ENCODE data around the gene PLA2G5. TPM values are rescaled to one million over a fixed set of nuclear protein-coding genes. Genes with fewer than 3 reads are reported as not detected.

Gene PLA2G5
- total RNA-seq, 3 donors from 2014 or later (not counting 1 experiment from before 2014, with no cell fraction given): not detected

DNA sequence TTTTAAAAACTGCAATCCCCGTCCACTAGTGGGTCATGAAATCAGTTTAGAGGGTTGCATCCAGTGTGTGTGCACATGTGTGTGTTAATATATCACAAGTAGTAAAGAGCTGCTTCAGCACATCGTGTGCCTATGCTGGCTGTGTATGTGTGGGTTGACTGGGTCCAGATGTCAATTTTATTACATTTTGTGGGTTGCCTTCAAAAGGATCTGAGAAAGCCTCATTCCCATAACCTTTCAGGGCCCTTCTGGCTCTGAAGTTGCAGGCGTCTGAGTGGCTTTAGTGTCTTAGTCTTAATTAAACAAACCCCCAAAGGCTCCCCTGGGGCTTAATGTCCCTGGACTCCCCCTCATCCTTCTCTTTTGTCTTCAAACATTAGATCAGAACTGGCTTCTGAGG, 29.5 kb downstream of the PLA2G5 start:
- H3K36me3 ChIP-seq (ENCODE audit: control insufficient read depth, insufficient read depth, low read length): no peaks in the 10 kb centered on the region
- H3K4me1 Mint-ChIP-seq: no peaks in the 10 kb centered on the region
- H3K27me3 Mint-ChIP-seq (ENCODE audit: low read depth in 2 of 2): peaks cover 3 to 11% of the 10 kb centered on the region in 2 donors
- H3K27ac Mint-ChIP-seq: no peak overlapping the region
- H3K9me3 ChIP-seq (ENCODE audit: control insufficient read depth, insufficient read depth, low read length): no peaks in the 10 kb centered on the region
- no peak overlapping the region for H3K4me3 Mint-ChIP-seq
- no peak overlapping the region for H3K27ac ChIP-seq (ENCODE audit: low read length)
- H3K36me3 Mint-ChIP-seq: no peaks in the 10 kb centered on the region
- 62% methylated on average over 3 of the region's 3 CpGs for WGBS (ENCODE audit: insufficient coverage)
- DNase-seq: no peak
- H3K4me1 ChIP-seq (ENCODE audit: control insufficient read depth, insufficient read depth, low read length): peaks cover 4% of the 10 kb centered on the region
- no peaks in the 10 kb centered on the region for H3K27me3 ChIP-seq (ENCODE audit: control insufficient read depth, insufficient read depth, low read length)
- intact Hi-C loops (cut with micrococcal nuclease): no loop called here
- ATAC-seq: no peak
- H3K9me3 Mint-ChIP-seq: no peaks in the 10 kb centered on the region
- TF ChIP-seq, protein P1, sequence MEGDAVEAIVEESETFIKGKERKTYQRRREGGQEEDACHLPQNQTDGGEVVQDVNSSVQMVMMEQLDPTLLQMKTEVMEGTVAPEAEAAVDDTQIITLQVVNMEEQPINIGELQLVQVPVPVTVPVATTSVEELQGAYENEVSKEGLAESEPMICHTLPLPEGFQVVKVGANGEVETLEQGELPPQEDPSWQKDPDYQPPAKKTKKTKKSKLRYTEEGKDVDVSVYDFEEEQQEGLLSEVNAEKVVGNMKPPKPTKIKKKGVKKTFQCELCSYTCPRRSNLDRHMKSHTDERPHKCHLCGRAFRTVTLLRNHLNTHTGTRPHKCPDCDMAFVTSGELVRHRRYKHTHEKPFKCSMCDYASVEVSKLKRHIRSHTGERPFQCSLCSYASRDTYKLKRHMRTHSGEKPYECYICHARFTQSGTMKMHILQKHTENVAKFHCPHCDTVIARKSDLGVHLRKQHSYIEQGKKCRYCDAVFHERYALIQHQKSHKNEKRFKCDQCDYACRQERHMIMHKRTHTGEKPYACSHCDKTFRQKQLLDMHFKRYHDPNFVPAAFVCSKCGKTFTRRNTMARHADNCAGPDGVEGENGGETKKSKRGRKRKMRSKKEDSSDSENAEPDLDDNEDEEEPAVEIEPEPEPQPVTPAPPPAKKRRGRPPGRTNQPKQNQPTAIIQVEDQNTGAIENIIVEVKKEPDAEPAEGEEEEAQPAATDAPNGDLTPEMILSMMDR (IDR thresholded peaks at IDR 0.05): no peak
- H3K4me3 ChIP-seq (ENCODE audit: low read length): no peak overlapping the region

DNA sequence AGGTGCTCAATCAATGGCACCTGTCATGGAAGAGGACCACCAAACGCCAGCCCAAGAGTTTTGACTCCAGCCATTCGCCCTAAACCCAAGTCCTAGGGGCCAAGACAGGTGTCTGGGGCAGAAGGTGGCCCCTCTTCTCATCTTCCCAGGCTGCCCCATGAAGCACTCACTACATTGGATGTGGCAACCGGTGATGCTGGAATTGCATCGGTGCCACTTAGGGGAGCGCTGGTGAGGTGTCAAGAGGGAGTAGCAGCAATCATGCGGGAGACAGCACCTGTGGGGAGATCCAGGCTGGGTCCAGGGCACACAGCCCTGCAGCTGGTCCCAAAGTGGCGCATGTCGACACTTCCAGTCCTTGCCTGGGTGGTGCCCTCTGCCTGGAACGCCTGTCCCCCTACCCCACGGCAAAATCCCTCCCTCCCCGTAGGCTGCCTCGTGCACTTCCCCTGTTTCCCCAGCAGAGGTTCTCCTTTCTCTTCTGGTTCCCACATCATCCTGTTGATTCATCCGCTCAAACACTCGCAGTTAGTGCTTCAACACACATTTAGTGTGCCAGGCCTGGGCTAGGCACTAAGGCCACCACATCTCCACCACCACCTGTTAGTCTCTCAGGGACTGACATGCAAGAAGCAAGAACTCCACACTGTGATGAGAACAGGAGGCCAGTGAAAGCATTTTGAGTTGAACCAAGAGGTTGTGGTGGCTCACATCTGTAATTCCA, 30.8 kb downstream of the PLA2G5 start:
- WGBS (ENCODE audit: insufficient coverage): 45% methylated on average over 14 of the region's 14 CpGs
- Mint-ChIP-seq H3K27ac (no peak overlapping the region), H3K4me1 (no peaks in the 10 kb centered on the region), H3K27me3 (ENCODE audit: low read depth in 2 of 2) (no peaks in the 10 kb centered on the region), H3K9me3 (no peaks in the 10 kb centered on the region), H3K36me3 (no peaks in the 10 kb centered on the region), H3K4me3 (no peak overlapping the region)
- Histone ChIP-seq H3K4me3 (ENCODE audit: low read length) (no peak overlapping the region), H3K27ac (ENCODE audit: low read length) (no peak overlapping the region), H3K9me3 (ENCODE audit: control insufficient read depth, insufficient read depth, low read length) (no peaks in the 10 kb centered on the region), H3K4me1 (ENCODE audit: control insufficient read depth, insufficient read depth, low read length) (peaks cover 4% of the 10 kb centered on the region), H3K36me3 (ENCODE audit: control insufficient read depth, insufficient read depth, low read length) (no peaks in the 10 kb centered on the region), H3K27me3 (ENCODE audit: control insufficient read depth, insufficient read depth, low read length) (no peaks in the 10 kb centered on the region)
- TF ChIP-seq, protein P1 (IDR thresholded peaks at IDR 0.05): peak; percentile 11
- peak in 1 of 3 donors; percentile 66 for ATAC-seq
- intact Hi-C loops (cut with micrococcal nuclease): loop anchor here (2.0 kb wide), 1 partner anchor 94 kb away; no protein-coding TSS in a partner anchor
- DNase-seq: peak in 1 of 2 donors; percentile 47

DNA sequence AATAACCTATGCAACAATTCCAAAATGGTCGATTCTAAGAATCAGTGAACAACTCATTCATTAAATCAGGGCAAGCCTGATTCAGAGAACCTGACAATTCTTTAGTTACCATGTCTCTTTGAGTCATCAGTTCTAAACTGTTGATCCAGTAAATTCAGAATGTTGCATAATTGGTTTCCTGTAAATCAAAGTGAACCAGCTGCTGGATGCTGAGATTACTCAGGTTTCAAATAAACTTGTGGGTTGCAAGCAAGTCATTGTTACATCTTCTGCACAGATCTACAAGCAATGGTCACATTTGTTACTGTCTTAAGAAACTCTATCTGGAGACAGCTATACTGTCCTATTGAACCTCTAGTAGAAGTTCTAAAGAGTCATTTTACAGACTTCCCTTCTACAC, 32.9 kb downstream of the PLA2G5 start:
- Mint-ChIP-seq H3K9me3 (no peaks in the 10 kb centered on the region), H3K27me3 (ENCODE audit: low read depth in 2 of 2) (peaks cover 0 to 3% of the 10 kb centered on the region in 2 donors), H3K27ac (no peak overlapping the region), H3K4me3 (no peak overlapping the region), H3K36me3 (no peaks in the 10 kb centered on the region), H3K4me1 (no peaks in the 10 kb centered on the region)
- Histone ChIP-seq H3K9me3 (ENCODE audit: control insufficient read depth, insufficient read depth, low read length) (no peaks in the 10 kb centered on the region), H3K27ac (ENCODE audit: low read length) (no peak overlapping the region), H3K27me3 (ENCODE audit: control insufficient read depth, insufficient read depth, low read length) (no peaks in the 10 kb centered on the region), H3K36me3 (ENCODE audit: control insufficient read depth, insufficient read depth, low read length) (no peaks in the 10 kb centered on the region), H3K4me3 (ENCODE audit: low read length) (no peak overlapping the region), H3K4me1 (ENCODE audit: control insufficient read depth, insufficient read depth, low read length) (peaks cover 4% of the 10 kb centered on the region)
- no peak for DNase-seq
- intact Hi-C loops (cut with micrococcal nuclease): no loop called here
- no peak for ATAC-seq
- 86% methylated on average over 1 of the region's 1 CpG for WGBS (ENCODE audit: insufficient coverage)
- TF ChIP-seq, protein P1 (IDR thresholded peaks at IDR 0.05): no peak

DNA sequence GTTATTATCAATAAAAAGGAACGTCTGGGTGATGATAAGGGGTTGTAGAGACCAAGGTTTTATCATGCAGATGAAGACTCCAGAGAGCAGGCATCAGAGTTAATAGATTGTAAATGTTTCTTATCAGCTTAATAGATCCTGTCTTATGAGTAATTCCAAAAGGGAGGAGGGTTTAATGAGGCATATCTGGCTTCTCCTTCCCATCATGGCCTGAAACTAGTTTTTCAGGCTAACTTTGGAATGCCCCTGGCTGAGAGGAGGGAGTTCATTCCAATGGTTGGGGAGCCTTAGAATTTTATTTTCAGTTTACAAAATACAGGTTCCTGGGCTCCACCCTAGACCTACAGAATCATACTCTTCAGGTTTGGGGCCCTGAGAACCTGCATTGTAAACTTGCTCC, 35.9 kb downstream of the PLA2G5 start:
- ATAC-seq: no peak
- DNase-seq: no peak

More for the DNA sequence above, 35.9 kb downstream of the PLA2G5 start:
- TF ChIP-seq, protein P1 (IDR thresholded peaks at IDR 0.05): no peak
- H3K4me1 Mint-ChIP-seq: no peaks in the 10 kb centered on the region
- no peak overlapping the region for H3K4me3 Mint-ChIP-seq
- no peaks in the 10 kb centered on the region for H3K36me3 Mint-ChIP-seq
- Histone ChIP-seq H3K4me3 (ENCODE audit: low read length) (no peak overlapping the region), H3K27me3 (ENCODE audit: control insufficient read depth, insufficient read depth, low read length) (no peaks in the 10 kb centered on the region), H3K27ac (ENCODE audit: low read length) (no peak overlapping the region), H3K4me1 (ENCODE audit: control insufficient read depth, insufficient read depth, low read length) (peaks cover 3% of the 10 kb centered on the region), H3K9me3 (ENCODE audit: control insufficient read depth, insufficient read depth, low read length) (no peaks in the 10 kb centered on the region), H3K36me3 (ENCODE audit: control insufficient read depth, insufficient read depth, low read length) (no peaks in the 10 kb centered on the region)
- H3K9me3 Mint-ChIP-seq: no peaks in the 10 kb centered on the region
- no peak overlapping the region for H3K27ac Mint-ChIP-seq
- intact Hi-C loops (cut with micrococcal nuclease): no loop called here
- 79% methylated on average over 1 of the region's 1 CpG for WGBS (ENCODE audit: insufficient coverage)
- H3K27me3 Mint-ChIP-seq (ENCODE audit: low read depth in 2 of 2): peaks cover 0 to 6% of the 10 kb centered on the region in 2 donors

Measured in natural killer cell (primary cell).